ENCODE results near the gene BICD2. TPM values are rescaled to one million over a fixed set of nuclear protein-coding genes. Genes with fewer than 3 reads are reported as not detected.
A peak's percentile ranks its signal among the peaks of the same experiment; 100 is the strongest.

The BICD2 gene
- total RNA-seq, 2 experiments from 2014 or later: 19.2 to 20.5 TPM

- Mint-ChIP-seq H3K4me3 (no peak overlapping the region), H3K27ac (no peak overlapping the region), H3K9me3 (no peaks in the 10 kb centered on the region), H3K4me1 (peaks cover 24% of the 10 kb centered on the region), H3K36me3 (peaks cover 15% of the 10 kb centered on the region), H3K27me3 (no peaks in the 10 kb centered on the region)
- DNase-seq: no peak
Observed at GRCh38 chr9:92710368-92710767, 54.3 kb downstream of the BICD2 start.

GRCh38 chr9:92709954-92710353, 54.7 kb downstream of the BICD2 start:
- no peaks in the 10 kb centered on the region for H3K9me3 Mint-ChIP-seq

GRCh38 chr9:92709240-92709639, 55.4 kb downstream of the BICD2 start:
- H3K4me3 Mint-ChIP-seq: no peak overlapping the region
- peaks cover 18% of the 10 kb centered on the region for H3K36me3 Mint-ChIP-seq
- DNase-seq: no peak
- no peak overlapping the region for H3K27ac Mint-ChIP-seq
- no peaks in the 10 kb centered on the region for H3K9me3 Mint-ChIP-seq
- H3K4me1 Mint-ChIP-seq: peaks cover 24% of the 10 kb centered on the region
- no peaks in the 10 kb centered on the region for H3K27me3 Mint-ChIP-seq

More at GRCh38 chr9:92709954-92710353, 54.7 kb downstream of the BICD2 start:
- H3K4me3 Mint-ChIP-seq: no peak overlapping the region
- H3K27ac Mint-ChIP-seq: no peak overlapping the region
- H3K27me3 Mint-ChIP-seq: no peaks in the 10 kb centered on the region
- DNase-seq: no peak
- H3K4me1 Mint-ChIP-seq: peaks cover 24% of the 10 kb centered on the region
- H3K36me3 Mint-ChIP-seq: peaks cover 15% of the 10 kb centered on the region

- H3K9me3 Mint-ChIP-seq: no peaks in the 10 kb centered on the region
- H3K36me3 Mint-ChIP-seq: peaks cover 17% of the 10 kb centered on the region
- no peak overlapping the region for H3K27ac Mint-ChIP-seq
- no peak for DNase-seq
- no peak overlapping the region for H3K4me3 Mint-ChIP-seq
- H3K27me3 Mint-ChIP-seq: no peaks in the 10 kb centered on the region
- H3K4me1 Mint-ChIP-seq: peaks cover 18% of the 10 kb centered on the region
Observed at GRCh38 chr9:92707530-92707929, 57.1 kb downstream of the BICD2 start.

GRCh38 chr9:92706218-92706940, 58.3 kb downstream of the BICD2 start:
- peak; percentile 39 for DNase-seq

GRCh38 chr9:92704528-92704927, 60.1 kb downstream of the BICD2 start:
- Mint-ChIP-seq H3K36me3 (peaks cover 11% of the 10 kb centered on the region), H3K27ac (no peak overlapping the region), H3K27me3 (no peaks in the 10 kb centered on the region), H3K9me3 (no peaks in the 10 kb centered on the region), H3K4me1 (peaks cover 7% of the 10 kb centered on the region), H3K4me3 (no peak overlapping the region)
- DNase-seq: no peak

More at GRCh38 chr9:92706218-92706940, 58.3 kb downstream of the BICD2 start:
- Mint-ChIP-seq H3K36me3 (peaks cover 11% of the 10 kb centered on the region), H3K4me3 (no peak overlapping the region), H3K9me3 (no peaks in the 10 kb centered on the region), H3K27ac (no peak overlapping the region), H3K4me1 (peaks cover 8% of the 10 kb centered on the region), H3K27me3 (no peaks in the 10 kb centered on the region)

GRCh38 chr9:92696619-92697018, 68.0 kb downstream of the BICD2 start:
- H3K27me3 Mint-ChIP-seq: no peaks in the 10 kb centered on the region
- H3K4me1 Mint-ChIP-seq: no peaks in the 10 kb centered on the region
- no peak overlapping the region for H3K27ac Mint-ChIP-seq
- peaks cover 9% of the 10 kb centered on the region for H3K36me3 Mint-ChIP-seq
- no peak overlapping the region for H3K4me3 Mint-ChIP-seq
- DNase-seq: no peak
- H3K9me3 Mint-ChIP-seq: peaks cover 35% of the 10 kb centered on the region

GRCh38 chr9:92686954-92687353, 77.7 kb downstream of the BICD2 start:
- no peaks in the 10 kb centered on the region for H3K4me1 Mint-ChIP-seq
- no peak overlapping the region for H3K4me3 Mint-ChIP-seq
- no peak overlapping the region for H3K27ac Mint-ChIP-seq
- peaks cover 12% of the 10 kb centered on the region for H3K9me3 Mint-ChIP-seq
- no peaks in the 10 kb centered on the region for H3K27me3 Mint-ChIP-seq
- no peaks in the 10 kb centered on the region for H3K36me3 Mint-ChIP-seq
- DNase-seq: no peak

GRCh38 chr9:92685022-92685421, 79.6 kb downstream of the BICD2 start:
- Mint-ChIP-seq H3K4me3 (no peak overlapping the region), H3K4me1 (no peaks in the 10 kb centered on the region), H3K36me3 (no peaks in the 10 kb centered on the region), H3K27ac (no peak overlapping the region), H3K27me3 (no peaks in the 10 kb centered on the region), H3K9me3 (peaks cover 1% of the 10 kb centered on the region)
- DNase-seq: no peak

GRCh38 chr9:92682269-92682668, 82.4 kb downstream of the BICD2 start:
- DNase-seq: no peak
- no peaks in the 10 kb centered on the region for H3K36me3 Mint-ChIP-seq
- H3K4me3 Mint-ChIP-seq: no peak overlapping the region
- H3K27me3 Mint-ChIP-seq: no peaks in the 10 kb centered on the region
- H3K4me1 Mint-ChIP-seq: no peaks in the 10 kb centered on the region
- H3K27ac Mint-ChIP-seq: no peak overlapping the region
- H3K9me3 Mint-ChIP-seq: no peaks in the 10 kb centered on the region

- no peaks in the 10 kb centered on the region for H3K36me3 Mint-ChIP-seq
- no peak overlapping the region for H3K27ac Mint-ChIP-seq
- no peaks in the 10 kb centered on the region for H3K4me1 Mint-ChIP-seq
- H3K9me3 Mint-ChIP-seq: no peaks in the 10 kb centered on the region
- no peaks in the 10 kb centered on the region for H3K27me3 Mint-ChIP-seq
- no peak for DNase-seq
- H3K4me3 Mint-ChIP-seq: no peak overlapping the region
Observed at GRCh38 chr9:92680166-92681119, 84.2 kb downstream of the BICD2 start.

GRCh38 chr9:92679413-92680165, 85.0 kb downstream of the BICD2 start:
- Mint-ChIP-seq H3K4me1 (no peaks in the 10 kb centered on the region), H3K9me3 (peaks cover 1% of the 10 kb centered on the region), H3K27me3 (no peaks in the 10 kb centered on the region), H3K27ac (no peak overlapping the region), H3K36me3 (no peaks in the 10 kb centered on the region), H3K4me3 (no peak overlapping the region)
- no peak for DNase-seq

- H3K9me3 Mint-ChIP-seq: peaks cover 1% of the 10 kb centered on the region
- peaks cover 22% of the 10 kb centered on the region for H3K4me1 Mint-ChIP-seq
- H3K27me3 Mint-ChIP-seq: no peaks in the 10 kb centered on the region
- DNase-seq: no peak
- H3K27ac Mint-ChIP-seq: peak overlapping the region; percentile 38
- H3K4me3 Mint-ChIP-seq: peak overlapping the region; percentile 92
- H3K36me3 Mint-ChIP-seq: peaks cover 15% of the 10 kb centered on the region
Observed at GRCh38 chr9:92671323-92671722, 93.3 kb downstream of the BICD2 start.

- Mint-ChIP-seq H3K27ac (peak within 1 kb of the TSS; percentile 91), H3K36me3 (peaks cover 20% of the 10 kb centered on the region), H3K4me3 (peak within 1 kb of the TSS; percentile 92), H3K27me3 (no peaks in the 10 kb centered on the region), H3K9me3 (peaks cover under 1% of the 10 kb centered on the region), H3K4me1 (peaks cover 31% of the 10 kb centered on the region)
- peak; percentile 100 for DNase-seq
Observed at GRCh38 chr9:92669890-92670708, 94.5 kb downstream of the BICD2 start, which contains the start of gene IPPK. TSS of gene IPPK (minus strand) at chr9:92670131. CDS start at chr9:92669988, 143 bp downstream.
